Right renal pelvis (tissue), 4 donors: ENCODE data around the gene ZPBP2. TPM values are rescaled to one million over a fixed set of nuclear protein-coding genes. Genes with fewer than 3 reads are reported as not detected.
"Not testable (repeated sequence)": the region's sequence is repeated elsewhere in the genome, so short reads cannot be mapped to it uniquely, and the experiment has no call there.

ENCODE experiments used
- DNase-seq, 4 donors: peaks; one replicate each; pipeline ENCODE4 v3.0.0-alpha.2; 2013; ENCODE audit warnings: low read depth in 4 of 4, low spot score in 3 of 4, missing footprints in 1 of 4
- polyA plus RNA-seq, 4 donors: library from polyadenylated mRNA; unstranded; fragments of 120-200 nt; gene quantifications; one replicate each; pipeline ENCODE4 v1.2.1, GENCODE V29; 2013; ENCODE audit not compliant: insufficient read length in 4 of 4

Gene ZPBP2
- polyA plus RNA-seq, 4 donors, result 0.04 TPM; not detected in 3

- DNase-seq, result no peak
Observed at GRCh38 chr17:39854909-39855308, 13.1 kb upstream of the ZPBP2 start.

GRCh38 chr17:39855911-39856649 is 11.9 kb upstream of the ZPBP2 start:
- not testable (repeated sequence) for DNase-seq

- DNase-seq, result no peak
Observed at GRCh38 chr17:39861235-39861634, 6.8 kb upstream of the ZPBP2 start.

GRCh38 chr17:39863244-39863917 is 4.6 kb upstream of the ZPBP2 start:
- no peak for DNase-seq

GRCh38 chr17:39863918-39864746 is 3.9 kb upstream of the ZPBP2 start, which contains the start of gene IKZF3:
Gene IKZF3 (minus strand): TSS chr17:39864312. CDS start chr17:39864126, 186 bp downstream.
- DNase-seq, result peak in 2 of 4 donors; percentile 28 to 38

- no peak for DNase-seq
Observed at GRCh38 chr17:39866013-39866730, 1.8 kb upstream of the ZPBP2 start.

- no peak for DNase-seq
Observed at GRCh38 chr17:39867084-39867879, 720 bp upstream of the ZPBP2 start.

GRCh38 chr17:39868554-39868942 is 546 bp downstream of the ZPBP2 start:
- DNase-seq, result no peak

GRCh38 chr17:39870776-39871175 is 2.8 kb downstream of the ZPBP2 start:
- no peak for DNase-seq

- DNase-seq, result no peak
Observed at GRCh38 chr17:39871801-39872200, 3.8 kb downstream of the ZPBP2 start.

GRCh38 chr17:39872751-39873150 is 4.7 kb downstream of the ZPBP2 start:
- no peak for DNase-seq

GRCh38 chr17:39886102-39886501 is 18.1 kb downstream of the ZPBP2 start:
- DNase-seq, result not testable (repeated sequence)

GRCh38 chr17:39887078-39887477 is 19.1 kb downstream of the ZPBP2 start:
- DNase-seq, result no peak

- no peak for DNase-seq
Observed at GRCh38 chr17:39889200-39889599, 21.2 kb downstream of the ZPBP2 start.

- no peak for DNase-seq
Observed at GRCh38 chr17:39894681-39895376, 26.8 kb downstream of the ZPBP2 start.

- DNase-seq, result no peak
Observed at GRCh38 chr17:39898088-39898487, 30.1 kb downstream of the ZPBP2 start.

- no peak for DNase-seq
Observed at GRCh38 chr17:39899215-39899614, 31.2 kb downstream of the ZPBP2 start.

GRCh38 chr17:39902027-39902426 is 34.0 kb downstream of the ZPBP2 start:
- DNase-seq, result not testable (repeated sequence)
